ENCODE data around the gene CORO1C. TPM values are rescaled to one million over a fixed set of nuclear protein-coding genes. Genes with fewer than 3 reads are reported as not detected.

Gene CORO1C
- polyA plus RNA-seq, 1 donor from 2014 or later, result 123 TPM

DNA sequence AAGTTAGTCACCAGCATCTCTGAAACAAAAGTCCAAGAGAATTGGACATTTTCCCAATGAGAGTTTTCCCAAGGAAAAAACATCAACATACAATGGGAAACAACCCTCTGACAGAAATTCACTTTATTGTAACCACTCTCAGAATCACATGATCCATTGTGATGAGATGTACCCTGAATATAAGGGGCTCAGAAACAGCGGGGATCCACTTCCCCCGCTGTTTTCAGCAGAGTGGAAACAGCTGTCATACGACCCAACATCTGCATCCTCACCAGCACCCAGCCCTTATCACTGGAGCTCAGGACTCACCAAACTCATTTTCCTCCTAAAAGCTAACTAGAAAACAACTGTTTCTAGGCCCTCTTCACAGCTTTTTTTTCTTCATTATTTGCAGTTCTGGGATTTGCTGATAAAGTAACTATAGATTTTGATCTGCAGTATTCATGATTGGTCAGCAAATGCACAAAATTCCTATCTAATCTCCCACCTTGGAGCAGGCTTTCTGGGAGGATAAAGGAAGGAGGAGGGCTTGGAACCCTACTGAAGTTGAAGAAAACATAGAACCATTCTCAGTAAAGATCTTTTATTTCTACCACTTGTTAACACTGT is 31.3 kb downstream of the CORO1C start:
- Histone ChIP-seq H4K20me1 (ENCODE audit: insufficient read depth) (no peaks in the 10 kb centered on the region), H3K4me3 (ENCODE audit: low read length) (no peak overlapping the region), H2AFZ (ENCODE audit: low read depth, low read length) (no peak overlapping the region), H3F3A (ENCODE audit: insufficient read depth, low read length, poor library complexity, severe bottlenecking) (peaks cover 3% of the 10 kb centered on the region), H3K27me3 (ENCODE audit: insufficient read depth, low read depth, low read length) (no peaks in the 10 kb centered on the region), H3K79me2 (replicated peaks; ENCODE audit: insufficient read depth, low read length) (peaks cover 41% of the 10 kb centered on the region), H3K9ac (ENCODE audit: low read length) (no peak overlapping the region), H3K27ac (ENCODE audit: low read length) (no peak overlapping the region), H3K9me2 (ENCODE audit: insufficient read depth, low read length) (no peaks in the 10 kb centered on the region), H3K9me3 (ENCODE audit: low read length) (no peaks in the 10 kb centered on the region), H3K4me2 (ENCODE audit: low read length) (no peak overlapping the region), H3K36me3 (ENCODE audit: insufficient read depth, low read length) (peaks cover 8% of the 10 kb centered on the region)
- no peak for TF ChIP-seq POLR2AphosphoS5 (IDR thresholded peaks at IDR 0.05)
- TF ChIP-seq MXI1 (conservative IDR thresholded peaks at IDR 0.05; ENCODE audit: poor library complexity, severe bottlenecking), result no peak

DNA sequence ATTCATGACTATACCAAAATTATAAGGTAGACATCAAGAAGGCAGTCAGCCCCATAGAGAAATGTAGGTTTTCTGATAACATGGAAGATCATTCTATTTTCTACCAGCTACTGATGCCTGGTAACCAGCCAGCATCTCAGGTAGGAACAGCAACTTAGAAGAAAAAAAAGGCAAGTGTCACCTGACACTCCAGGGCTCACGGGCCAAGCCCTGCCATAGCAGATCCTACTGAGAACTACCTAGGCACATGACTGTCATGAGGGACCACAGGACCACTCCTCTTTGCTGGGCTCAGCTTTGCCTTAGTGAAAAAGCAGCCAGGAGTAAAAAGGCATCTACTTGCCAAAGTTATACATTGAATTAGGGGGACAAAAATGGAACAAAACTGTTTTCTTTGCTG is 33.4 kb downstream of the CORO1C start:
- H3K9ac ChIP-seq (ENCODE audit: low read length), result no peak overlapping the region

More for the DNA sequence above, 33.4 kb downstream of the CORO1C start:
- H3K4me3 ChIP-seq (ENCODE audit: low read length), result no peak overlapping the region
- H3K27me3 ChIP-seq (ENCODE audit: insufficient read depth, low read depth, low read length), result no peaks in the 10 kb centered on the region
- H3K79me2 ChIP-seq (replicated peaks; ENCODE audit: insufficient read depth, low read length), result peaks cover 43% of the 10 kb centered on the region
- H3K9me3 ChIP-seq (ENCODE audit: low read length), result no peaks in the 10 kb centered on the region
- H3K9me2 ChIP-seq (ENCODE audit: insufficient read depth, low read length), result no peaks in the 10 kb centered on the region
- H3K27ac ChIP-seq (ENCODE audit: low read length), result no peak overlapping the region
- no peak overlapping the region for H3K4me2 ChIP-seq (ENCODE audit: low read length)
- peaks cover 6% of the 10 kb centered on the region for H3F3A ChIP-seq (ENCODE audit: insufficient read depth, low read length, poor library complexity, severe bottlenecking)
- H2AFZ ChIP-seq (ENCODE audit: low read depth, low read length), result no peak overlapping the region
- no peaks in the 10 kb centered on the region for H4K20me1 ChIP-seq (ENCODE audit: insufficient read depth)
- peaks cover 8% of the 10 kb centered on the region for H3K36me3 ChIP-seq (ENCODE audit: insufficient read depth, low read length)
- TF ChIP-seq SMC3 (conservative IDR thresholded peaks at IDR 0.05; ENCODE audit: poor library complexity) (no peak), EZH2 (IDR thresholded peaks at IDR 0.05; ENCODE audit: borderline replicate concordance, insufficient read depth, low read length, poor library complexity, severe bottlenecking) (no peak), EP300 (conservative IDR thresholded peaks at IDR 0.05; ENCODE audit: poor library complexity, severe bottlenecking) (no peak), TAF1 (IDR thresholded peaks at IDR 0.05; ENCODE audit: low read depth) (no peak), POLR2AphosphoS5 (IDR thresholded peaks at IDR 0.05) (no peak)
- TF ChIP-seq, protein P1, sequence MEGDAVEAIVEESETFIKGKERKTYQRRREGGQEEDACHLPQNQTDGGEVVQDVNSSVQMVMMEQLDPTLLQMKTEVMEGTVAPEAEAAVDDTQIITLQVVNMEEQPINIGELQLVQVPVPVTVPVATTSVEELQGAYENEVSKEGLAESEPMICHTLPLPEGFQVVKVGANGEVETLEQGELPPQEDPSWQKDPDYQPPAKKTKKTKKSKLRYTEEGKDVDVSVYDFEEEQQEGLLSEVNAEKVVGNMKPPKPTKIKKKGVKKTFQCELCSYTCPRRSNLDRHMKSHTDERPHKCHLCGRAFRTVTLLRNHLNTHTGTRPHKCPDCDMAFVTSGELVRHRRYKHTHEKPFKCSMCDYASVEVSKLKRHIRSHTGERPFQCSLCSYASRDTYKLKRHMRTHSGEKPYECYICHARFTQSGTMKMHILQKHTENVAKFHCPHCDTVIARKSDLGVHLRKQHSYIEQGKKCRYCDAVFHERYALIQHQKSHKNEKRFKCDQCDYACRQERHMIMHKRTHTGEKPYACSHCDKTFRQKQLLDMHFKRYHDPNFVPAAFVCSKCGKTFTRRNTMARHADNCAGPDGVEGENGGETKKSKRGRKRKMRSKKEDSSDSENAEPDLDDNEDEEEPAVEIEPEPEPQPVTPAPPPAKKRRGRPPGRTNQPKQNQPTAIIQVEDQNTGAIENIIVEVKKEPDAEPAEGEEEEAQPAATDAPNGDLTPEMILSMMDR (IDR thresholded peaks at IDR 0.05; ENCODE audit: poor library complexity, severe bottlenecking), result no peak
- TF ChIP-seq, protein P2, sequence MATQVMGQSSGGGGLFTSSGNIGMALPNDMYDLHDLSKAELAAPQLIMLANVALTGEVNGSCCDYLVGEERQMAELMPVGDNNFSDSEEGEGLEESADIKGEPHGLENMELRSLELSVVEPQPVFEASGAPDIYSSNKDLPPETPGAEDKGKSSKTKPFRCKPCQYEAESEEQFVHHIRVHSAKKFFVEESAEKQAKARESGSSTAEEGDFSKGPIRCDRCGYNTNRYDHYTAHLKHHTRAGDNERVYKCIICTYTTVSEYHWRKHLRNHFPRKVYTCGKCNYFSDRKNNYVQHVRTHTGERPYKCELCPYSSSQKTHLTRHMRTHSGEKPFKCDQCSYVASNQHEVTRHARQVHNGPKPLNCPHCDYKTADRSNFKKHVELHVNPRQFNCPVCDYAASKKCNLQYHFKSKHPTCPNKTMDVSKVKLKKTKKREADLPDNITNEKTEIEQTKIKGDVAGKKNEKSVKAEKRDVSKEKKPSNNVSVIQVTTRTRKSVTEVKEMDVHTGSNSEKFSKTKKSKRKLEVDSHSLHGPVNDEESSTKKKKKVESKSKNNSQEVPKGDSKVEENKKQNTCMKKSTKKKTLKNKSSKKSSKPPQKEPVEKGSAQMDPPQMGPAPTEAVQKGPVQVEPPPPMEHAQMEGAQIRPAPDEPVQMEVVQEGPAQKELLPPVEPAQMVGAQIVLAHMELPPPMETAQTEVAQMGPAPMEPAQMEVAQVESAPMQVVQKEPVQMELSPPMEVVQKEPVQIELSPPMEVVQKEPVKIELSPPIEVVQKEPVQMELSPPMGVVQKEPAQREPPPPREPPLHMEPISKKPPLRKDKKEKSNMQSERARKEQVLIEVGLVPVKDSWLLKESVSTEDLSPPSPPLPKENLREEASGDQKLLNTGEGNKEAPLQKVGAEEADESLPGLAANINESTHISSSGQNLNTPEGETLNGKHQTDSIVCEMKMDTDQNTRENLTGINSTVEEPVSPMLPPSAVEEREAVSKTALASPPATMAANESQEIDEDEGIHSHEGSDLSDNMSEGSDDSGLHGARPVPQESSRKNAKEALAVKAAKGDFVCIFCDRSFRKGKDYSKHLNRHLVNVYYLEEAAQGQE (IDR thresholded peaks at IDR 0.05; ENCODE audit: borderline replicate concordance), result no peak
